ENCODE results near the gene VRK3. TPM values are rescaled to one million over a fixed set of nuclear protein-coding genes. Genes with fewer than 3 reads are reported as not detected.
"Not testable (repeated sequence)": the region's sequence is repeated elsewhere in the genome, so short reads cannot be mapped to it uniquely, and the experiment has no call there.

VRK3 gene
- total RNA-seq, 1 donor from 2014 or later: 39.5 TPM

- Histone ChIP-seq H3K27ac (no peak overlapping the region), H3K27me3 (no peaks in the 10 kb centered on the region), H3K9me3 (no peaks in the 10 kb centered on the region), H3K4me3 (no peak overlapping the region), H3K36me3 (no peaks in the 10 kb centered on the region), H3K4me1 (peaks cover 12% of the 10 kb centered on the region)
- ATAC-seq (no peak), DNase-seq (no peak)
- intact Hi-C loops (cut with DNase I): no loop called here
- TF ChIP-seq, protein P1, sequence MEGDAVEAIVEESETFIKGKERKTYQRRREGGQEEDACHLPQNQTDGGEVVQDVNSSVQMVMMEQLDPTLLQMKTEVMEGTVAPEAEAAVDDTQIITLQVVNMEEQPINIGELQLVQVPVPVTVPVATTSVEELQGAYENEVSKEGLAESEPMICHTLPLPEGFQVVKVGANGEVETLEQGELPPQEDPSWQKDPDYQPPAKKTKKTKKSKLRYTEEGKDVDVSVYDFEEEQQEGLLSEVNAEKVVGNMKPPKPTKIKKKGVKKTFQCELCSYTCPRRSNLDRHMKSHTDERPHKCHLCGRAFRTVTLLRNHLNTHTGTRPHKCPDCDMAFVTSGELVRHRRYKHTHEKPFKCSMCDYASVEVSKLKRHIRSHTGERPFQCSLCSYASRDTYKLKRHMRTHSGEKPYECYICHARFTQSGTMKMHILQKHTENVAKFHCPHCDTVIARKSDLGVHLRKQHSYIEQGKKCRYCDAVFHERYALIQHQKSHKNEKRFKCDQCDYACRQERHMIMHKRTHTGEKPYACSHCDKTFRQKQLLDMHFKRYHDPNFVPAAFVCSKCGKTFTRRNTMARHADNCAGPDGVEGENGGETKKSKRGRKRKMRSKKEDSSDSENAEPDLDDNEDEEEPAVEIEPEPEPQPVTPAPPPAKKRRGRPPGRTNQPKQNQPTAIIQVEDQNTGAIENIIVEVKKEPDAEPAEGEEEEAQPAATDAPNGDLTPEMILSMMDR (IDR thresholded peaks at IDR 0.05): no peak
Measured at GRCh38 chr19:49949742-49950589, 75.2 kb downstream of the VRK3 start.

DNA sequence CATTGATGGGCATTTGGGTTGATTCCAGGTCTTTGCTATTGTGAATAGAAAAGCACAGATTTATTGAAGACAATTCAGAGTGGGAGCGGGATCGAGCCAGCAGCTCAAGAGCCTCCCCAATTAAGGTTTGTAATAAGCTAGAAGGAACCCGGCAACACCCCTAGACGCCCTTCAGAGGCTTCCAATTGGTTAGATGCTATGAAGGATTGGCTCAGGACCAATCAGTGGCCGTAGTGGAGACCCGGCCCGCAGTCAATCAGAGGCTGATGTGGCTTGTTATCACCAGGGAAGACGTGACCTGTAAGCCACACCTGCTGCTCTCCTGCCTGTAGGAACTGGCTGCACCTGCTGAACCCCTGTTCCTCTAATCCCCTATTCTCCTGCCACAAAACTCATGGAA, 78.8 kb downstream of the VRK3 start:
- no peak overlapping the region for H3K4me3 ChIP-seq

DNA sequence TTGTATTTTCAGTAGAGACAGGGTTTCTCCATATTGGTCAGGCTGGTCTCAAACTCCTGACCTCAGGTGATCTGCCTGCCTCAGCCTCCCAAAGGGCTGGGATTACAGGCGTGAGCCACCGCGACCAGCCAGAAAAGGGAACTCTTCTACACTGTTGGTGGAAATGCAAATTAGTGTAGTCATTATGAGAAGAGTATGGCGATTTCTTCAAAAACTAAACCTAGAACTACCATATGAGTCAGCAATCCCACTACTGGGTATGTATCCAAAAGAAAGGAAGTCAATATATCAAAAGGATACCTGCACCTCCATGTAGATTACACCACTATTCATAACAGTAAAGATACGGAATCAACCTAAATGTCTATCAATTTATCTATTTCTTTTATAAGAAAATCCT, 80.6 kb downstream of the VRK3 start:
- H3K9me3 ChIP-seq; H3K36me3 ChIP-seq; H3K4me1 ChIP-seq; H3K27me3 ChIP-seq; H3K27ac ChIP-seq; DNase-seq; intact Hi-C loops (cut with DNase I); H3K4me3 ChIP-seq: not testable (repeated sequence)
- ATAC-seq: peak; percentile 46

More for the DNA sequence above, 78.8 kb downstream of the VRK3 start:
- H3K27me3 ChIP-seq: no peaks in the 10 kb centered on the region
- no peak for DNase-seq
- no peak for ATAC-seq
- TF ChIP-seq, protein P1 (IDR thresholded peaks at IDR 0.05): no peak
- H3K27ac ChIP-seq: no peak overlapping the region
- H3K36me3 ChIP-seq: no peaks in the 10 kb centered on the region
- intact Hi-C loops (cut with DNase I): no loop called here
- H3K9me3 ChIP-seq: no peaks in the 10 kb centered on the region
- H3K4me1 ChIP-seq: no peaks in the 10 kb centered on the region

DNA sequence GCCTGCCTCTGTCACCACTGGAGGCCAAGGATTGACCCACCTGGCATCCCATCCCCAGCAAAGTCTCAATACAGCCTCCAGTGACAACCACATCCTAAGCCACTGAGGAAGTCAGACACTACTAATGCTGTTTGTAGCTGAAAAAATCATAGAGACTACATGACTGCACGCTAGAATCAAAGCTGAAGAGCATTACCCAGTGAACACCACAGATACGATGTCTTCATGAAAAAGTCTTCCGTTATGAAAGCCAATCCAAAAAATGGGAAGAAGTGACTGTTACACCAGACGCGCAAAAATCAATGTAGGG, 84.7 kb downstream of the VRK3 start:
- intact Hi-C loops (cut with DNase I): no loop called here
- TF ChIP-seq, protein P1 (IDR thresholded peaks at IDR 0.05): no peak

DNA sequence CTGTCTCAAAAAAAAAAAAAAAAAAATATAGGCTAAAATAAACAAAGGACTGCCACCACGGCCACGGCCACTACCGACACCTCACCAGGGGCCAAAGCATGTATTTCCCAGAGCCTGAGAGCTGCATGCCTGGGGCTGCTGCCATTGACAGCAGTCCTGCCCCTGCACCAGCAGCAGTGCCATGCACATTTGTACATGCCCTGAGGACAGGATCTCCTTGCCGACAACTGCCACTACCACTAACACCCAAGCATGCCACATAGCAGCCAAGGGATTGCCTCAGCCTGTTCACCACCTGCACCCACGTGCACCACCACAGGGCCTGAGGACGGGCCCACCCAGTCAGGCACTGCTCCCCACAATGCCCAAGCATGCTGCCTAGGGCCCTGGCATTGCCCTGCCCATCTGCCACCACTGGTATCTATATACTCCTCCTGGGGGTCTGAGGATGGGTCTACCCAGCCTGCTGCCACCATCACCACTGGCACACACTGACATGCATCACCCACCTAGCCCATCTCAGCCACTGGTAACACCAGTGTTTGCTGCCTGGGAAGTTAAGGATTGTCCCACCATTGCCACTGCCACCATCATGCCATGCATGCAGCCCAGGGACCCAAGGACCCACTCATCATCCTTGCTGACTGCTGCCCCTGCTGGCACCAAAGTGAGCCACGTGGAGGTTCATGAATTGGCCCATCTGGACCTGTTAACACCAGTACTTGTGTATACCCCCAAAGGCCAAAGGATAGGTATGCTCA, 85.3 kb downstream of the VRK3 start:
- no peaks in the 10 kb centered on the region for H3K36me3 ChIP-seq
- no peak overlapping the region for H3K27ac ChIP-seq
- ATAC-seq (no peak), DNase-seq (no peak)
- H3K4me1 ChIP-seq: peaks cover 5% of the 10 kb centered on the region
- TF ChIP-seq, protein P1 (IDR thresholded peaks at IDR 0.05): no peak
- H3K27me3 ChIP-seq: no peaks in the 10 kb centered on the region
- intact Hi-C loops (cut with DNase I): loop anchor here (5.0 kb wide), 1 partner anchor 42 kb away; no protein-coding TSS in a partner anchor
- no peak overlapping the region for H3K4me3 ChIP-seq
- H3K9me3 ChIP-seq: no peaks in the 10 kb centered on the region

More for the DNA sequence above, 84.7 kb downstream of the VRK3 start:
- no peaks in the 10 kb centered on the region for H3K9me3 ChIP-seq
- DNase-seq (no peak), ATAC-seq (no peak)
- H3K4me3 ChIP-seq: no peak overlapping the region
- no peak overlapping the region for H3K27ac ChIP-seq
- H3K36me3 ChIP-seq: no peaks in the 10 kb centered on the region
- peaks cover 5% of the 10 kb centered on the region for H3K4me1 ChIP-seq
- no peaks in the 10 kb centered on the region for H3K27me3 ChIP-seq

- Histone ChIP-seq H3K4me1 (peaks cover 5% of the 10 kb centered on the region), H3K27me3 (no peaks in the 10 kb centered on the region), H3K9me3 (no peaks in the 10 kb centered on the region), H3K4me3 (no peak overlapping the region), H3K27ac (no peak overlapping the region), H3K36me3 (no peaks in the 10 kb centered on the region)
- DNase-seq: no peak
- ATAC-seq: no peak
- intact Hi-C loops (cut with DNase I): loop anchor here (5.0 kb wide), 1 partner anchor 44 kb away; no protein-coding TSS in a partner anchor
- TF ChIP-seq, protein P1 (IDR thresholded peaks at IDR 0.05): no peak
Measured at GRCh38 chr19:49938662-49939061, 86.5 kb downstream of the VRK3 start.

Data from upper lobe of right lung (tissue), 1 donor.